Choroid plexus epithelial cell (primary cell): Measurements from ENCODE around the gene MAD1L1.
"Not testable (repeated sequence)": the region's sequence is repeated elsewhere in the genome, so short reads cannot be mapped to it uniquely, and the experiment has no call there.

Source experiments
- DNase-seq: peaks from one replicate; pipeline ENCODE4 v3.0.0-alpha.2; 2010; ENCODE audit warnings: low read depth
- H3K4me3 ChIP-seq: 2 replicates; pipeline ENCODE4 v1.5.1; 2011; ENCODE audit warnings: low read depth, mild to moderate bottlenecking, control low read depth, low read length, moderate library complexity
- CTCF ChIP-seq: conservative IDR thresholded peaks from 2 replicates; pipeline ENCODE4 v1.5.1; 2011; ENCODE audit warnings: low read depth, mild to moderate bottlenecking, control low read depth, inconsistent platforms, low read length, moderate library complexity

Gene MAD1L1

GRCh38 chr7:1829111-1829510 is 403.6 kb downstream of the MAD1L1 start:
- DNase-seq: no peak
- no peak for TF ChIP-seq CTCF
- no peak overlapping the region for H3K4me3 ChIP-seq

GRCh38 chr7:1828170-1828569 is 404.6 kb downstream of the MAD1L1 start:
- not testable (repeated sequence) for H3K4me3 ChIP-seq, DNase-seq

GRCh38 chr7:1827521-1827981 is 405.2 kb downstream of the MAD1L1 start:
- not testable (repeated sequence) for DNase-seq

GRCh38 chr7:1826931-1827330 is 405.8 kb downstream of the MAD1L1 start:
- not testable (repeated sequence) for H3K4me3 ChIP-seq, DNase-seq

More at GRCh38 chr7:1827521-1827981, 405.2 kb downstream of the MAD1L1 start:
- not testable (repeated sequence) for H3K4me3 ChIP-seq

GRCh38 chr7:1825897-1826741 is 406.6 kb downstream of the MAD1L1 start:
- TF ChIP-seq CTCF: no peak
- no peak for DNase-seq
- no peak overlapping the region for H3K4me3 ChIP-seq

GRCh38 chr7:1825647-1825896 is 407.2 kb downstream of the MAD1L1 start:
- DNase-seq, H3K4me3 ChIP-seq: not testable (repeated sequence)

- not testable (repeated sequence) for H3K4me3 ChIP-seq, DNase-seq
These were observed 407.7 kb downstream of the MAD1L1 start for GRCh38 chr7:1824882-1825646.

- not testable (repeated sequence) for DNase-seq, H3K4me3 ChIP-seq
These were observed 408.4 kb downstream of the MAD1L1 start for GRCh38 chr7:1824151-1824881.

- H3K4me3 ChIP-seq: no peak overlapping the region
- DNase-seq: no peak
- no peak for TF ChIP-seq CTCF
These were observed 409.2 kb downstream of the MAD1L1 start for GRCh38 chr7:1823376-1824150.
